ENCODE measurements around the gene WNT9B.

- TF ChIP-seq POLR2A (IDR thresholded peaks at IDR 0.05) = no peak
- TF ChIP-seq, protein P1, sequence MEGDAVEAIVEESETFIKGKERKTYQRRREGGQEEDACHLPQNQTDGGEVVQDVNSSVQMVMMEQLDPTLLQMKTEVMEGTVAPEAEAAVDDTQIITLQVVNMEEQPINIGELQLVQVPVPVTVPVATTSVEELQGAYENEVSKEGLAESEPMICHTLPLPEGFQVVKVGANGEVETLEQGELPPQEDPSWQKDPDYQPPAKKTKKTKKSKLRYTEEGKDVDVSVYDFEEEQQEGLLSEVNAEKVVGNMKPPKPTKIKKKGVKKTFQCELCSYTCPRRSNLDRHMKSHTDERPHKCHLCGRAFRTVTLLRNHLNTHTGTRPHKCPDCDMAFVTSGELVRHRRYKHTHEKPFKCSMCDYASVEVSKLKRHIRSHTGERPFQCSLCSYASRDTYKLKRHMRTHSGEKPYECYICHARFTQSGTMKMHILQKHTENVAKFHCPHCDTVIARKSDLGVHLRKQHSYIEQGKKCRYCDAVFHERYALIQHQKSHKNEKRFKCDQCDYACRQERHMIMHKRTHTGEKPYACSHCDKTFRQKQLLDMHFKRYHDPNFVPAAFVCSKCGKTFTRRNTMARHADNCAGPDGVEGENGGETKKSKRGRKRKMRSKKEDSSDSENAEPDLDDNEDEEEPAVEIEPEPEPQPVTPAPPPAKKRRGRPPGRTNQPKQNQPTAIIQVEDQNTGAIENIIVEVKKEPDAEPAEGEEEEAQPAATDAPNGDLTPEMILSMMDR (IDR thresholded peaks at IDR 0.05) = peak in 1 of 3 donors; percentile 19
Observed at GRCh38 chr17:46842835-46843234, 8.5 kb upstream of the WNT9B start.
